Measurements from ENCODE around the gene CRIP1. TPM values are rescaled to one million over a fixed set of nuclear protein-coding genes. Genes with fewer than 3 reads are reported as not detected.

CRIP1 gene
- total and polyA plus RNA-seq, 2 donors (not counting 3 experiments of a cell fraction or from before 2014, with no cell fraction given) = 3.1 to 8.1 TPM

DNA sequence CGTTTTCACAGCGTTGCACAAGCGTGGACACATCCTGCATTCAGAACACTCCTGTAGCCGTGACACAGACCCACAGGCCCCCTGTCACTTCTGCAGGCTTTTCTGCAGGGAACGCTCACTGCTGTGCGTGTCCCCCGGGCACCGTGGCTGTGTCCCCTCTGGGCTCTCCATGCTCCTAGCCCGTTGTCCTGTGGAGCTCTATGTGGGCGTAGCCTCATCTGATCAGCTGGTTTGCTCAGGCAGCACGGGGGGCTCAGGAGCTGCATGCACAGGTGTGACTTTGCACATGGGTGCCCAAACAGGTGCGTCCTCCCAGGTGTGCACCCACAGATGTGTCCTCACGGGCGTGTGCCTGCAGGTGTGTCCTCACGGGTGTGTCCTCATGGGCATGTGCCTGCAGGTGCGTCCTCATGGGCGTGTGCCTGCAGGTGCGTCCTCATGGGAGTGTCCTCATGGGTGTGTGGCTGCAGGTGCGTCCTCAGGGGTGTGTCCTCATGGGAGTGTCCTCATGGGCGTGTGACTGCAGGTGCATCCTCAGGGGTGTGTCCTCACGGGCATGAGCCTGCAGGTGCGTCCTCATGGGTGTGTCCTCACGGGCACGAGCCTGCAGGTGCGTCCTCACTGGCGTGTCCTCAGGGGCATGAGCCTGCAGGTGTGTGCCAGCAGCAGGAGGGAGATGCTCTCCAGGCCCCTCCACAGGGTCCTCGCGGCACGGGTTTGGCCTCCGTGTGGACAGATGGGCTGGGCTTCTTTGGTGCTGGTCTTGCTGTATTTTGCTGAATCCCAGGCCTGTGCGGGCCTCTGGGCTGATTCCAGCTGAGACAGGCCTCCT is 49.6 kb upstream of the CRIP1 start:
- dilution Hi-C loops (cut with MboI; ENCODE audit: extremely low pct_ligation_motif_present, low sequenced_read_pairs) (no loop called here), intact Hi-C loops (cut with micrococcal nuclease) (no loop called here)
- Histone ChIP-seq H4K20me1 (replicated peaks; ENCODE audit: control insufficient read depth, extremely low read depth, insufficient read depth, low read length) (peaks cover 2% of the 10 kb centered on the region), H3K4me2 (ENCODE audit: insufficient read depth, low read length) (no peak overlapping the region), H3K79me2 (ENCODE audit: control insufficient read depth, insufficient read depth, low read length) (peaks cover 69% of the 10 kb centered on the region), H3K27me3 (ENCODE audit: control insufficient read depth in 2 of 2, insufficient read depth in 2 of 2, low read length in 2 of 2) (no peaks in the 10 kb centered on the region), H3K36me3 (ENCODE audit: control insufficient read depth in 2 of 2, extremely low read depth in 1 of 2, insufficient read depth in 2 of 2, low read length in 2 of 2) (peaks cover 2 to 26% of the 10 kb centered on the region in 2 experiments), H3K9me3 (replicated peaks; ENCODE audit: control insufficient read depth, insufficient read depth, low read length) (no peaks in the 10 kb centered on the region), H3K27ac (ENCODE audit: insufficient read depth, low read depth, low read length) (no peak overlapping the region), H3K9ac (replicated peaks; ENCODE audit: extremely low read depth, insufficient read depth, low read length) (no peak overlapping the region), H3K4me3 (replicated peaks in 1 of 3; ENCODE audit: insufficient read depth in 1 of 3, low read depth in 1 of 3, low read length in 3 of 3) (no peak overlapping the region), H2AFZ (ENCODE audit: low read depth, low read length) (no peak overlapping the region), H3K4me1 (ENCODE audit: control insufficient read depth, extremely low read depth, insufficient read depth, low read length) (peaks cover 18% of the 10 kb centered on the region), H3K9me1 (replicated peaks; ENCODE audit: control insufficient read depth, extremely low read depth, insufficient read depth, low read length) (no peaks in the 10 kb centered on the region)
- CTCF ChIA-PET = interaction anchor here (1.1 to 4.7 kb wide), 2 partner anchors 11 to 67 kb away, joined by 5 to 17 read pairs; no protein-coding TSS in a partner anchor
- no peak for DNase-seq (ENCODE audit: low read depth, low spot score)
- BruUV-seq (replicated peaks) = no TSS peak
- FAIRE-seq = no peak
- TF ChIP-seq GATA2 (IDR thresholded peaks at IDR 0.05; ENCODE audit: insufficient read depth, insufficient read length, low read depth, low read length) (no peak), POLR2AphosphoS5 (IDR thresholded peaks at IDR 0.05; ENCODE audit: insufficient read depth, low read depth, low read length) (no peak)
- TF ChIP-seq, protein P1, sequence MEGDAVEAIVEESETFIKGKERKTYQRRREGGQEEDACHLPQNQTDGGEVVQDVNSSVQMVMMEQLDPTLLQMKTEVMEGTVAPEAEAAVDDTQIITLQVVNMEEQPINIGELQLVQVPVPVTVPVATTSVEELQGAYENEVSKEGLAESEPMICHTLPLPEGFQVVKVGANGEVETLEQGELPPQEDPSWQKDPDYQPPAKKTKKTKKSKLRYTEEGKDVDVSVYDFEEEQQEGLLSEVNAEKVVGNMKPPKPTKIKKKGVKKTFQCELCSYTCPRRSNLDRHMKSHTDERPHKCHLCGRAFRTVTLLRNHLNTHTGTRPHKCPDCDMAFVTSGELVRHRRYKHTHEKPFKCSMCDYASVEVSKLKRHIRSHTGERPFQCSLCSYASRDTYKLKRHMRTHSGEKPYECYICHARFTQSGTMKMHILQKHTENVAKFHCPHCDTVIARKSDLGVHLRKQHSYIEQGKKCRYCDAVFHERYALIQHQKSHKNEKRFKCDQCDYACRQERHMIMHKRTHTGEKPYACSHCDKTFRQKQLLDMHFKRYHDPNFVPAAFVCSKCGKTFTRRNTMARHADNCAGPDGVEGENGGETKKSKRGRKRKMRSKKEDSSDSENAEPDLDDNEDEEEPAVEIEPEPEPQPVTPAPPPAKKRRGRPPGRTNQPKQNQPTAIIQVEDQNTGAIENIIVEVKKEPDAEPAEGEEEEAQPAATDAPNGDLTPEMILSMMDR (IDR thresholded peaks at IDR 0.05; ENCODE audit: extremely low read depth in 1 of 2, insufficient read depth in 1 of 2, low read depth in 1 of 2, low read length in 2 of 2) = no peak
- POLR2A ChIA-PET = no interaction called here

Data from endothelial cell of umbilical vein (primary cell).